ENCODE measurements around the gene RPS16. TPM values are rescaled to one million over a fixed set of nuclear protein-coding genes. Genes with fewer than 3 reads are reported as not detected.

The RPS16 gene
- total and polyA plus RNA-seq, 9 of the 15 experiments (the other 6 are each of a cell fraction or from before 2014, with no cell fraction given) = 82.6 to 3,671 (median 2,204) TPM

DNA sequence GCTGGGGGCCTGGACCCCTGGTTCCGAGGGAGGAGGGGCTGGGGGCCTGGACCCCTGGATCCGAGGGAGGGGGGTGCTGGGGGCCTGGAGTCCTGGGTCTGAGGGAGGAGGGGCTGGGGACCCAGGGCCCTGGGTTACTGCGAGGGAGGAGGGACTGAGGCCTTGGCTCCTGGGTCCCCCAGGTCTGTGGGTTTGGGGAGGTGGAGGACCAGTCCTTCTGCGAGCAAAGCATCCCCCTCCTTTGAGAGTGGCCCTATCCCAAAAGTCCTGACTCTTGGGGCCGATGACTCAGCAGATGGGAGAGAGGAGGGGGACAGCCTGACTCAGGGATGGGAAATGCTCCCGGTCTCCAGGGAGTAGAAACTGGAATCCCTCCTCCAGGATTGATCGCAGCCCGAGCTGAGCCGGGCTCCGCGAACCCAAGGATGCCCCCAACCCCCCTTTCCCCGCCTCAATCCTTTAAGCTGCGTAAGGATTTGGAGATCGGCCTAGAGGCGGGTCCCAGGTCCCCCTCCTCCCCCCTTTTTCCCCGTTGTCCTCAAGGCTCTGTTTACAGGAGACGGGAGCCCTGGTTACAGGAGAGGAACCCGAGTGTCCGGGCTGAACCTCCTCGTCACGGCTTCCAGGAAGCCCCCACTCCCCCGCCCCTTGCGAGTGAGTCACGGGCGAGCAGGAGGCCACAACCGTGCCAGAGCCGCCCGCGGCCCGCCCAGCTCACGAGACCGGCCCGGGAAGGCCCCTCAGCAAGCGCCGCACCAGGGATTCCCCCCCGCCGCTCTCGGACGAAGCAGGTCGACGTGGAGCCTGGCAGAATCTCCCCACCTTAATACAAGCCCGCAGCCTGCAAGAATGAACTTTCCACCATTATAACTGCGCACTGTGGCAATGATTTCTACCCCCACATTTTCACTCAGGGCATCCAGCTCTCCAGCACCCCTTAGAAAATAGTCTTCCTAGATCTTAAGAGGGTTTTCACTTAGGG, 32.1 kb downstream of the RPS16 start (continued):
- TF ChIP-seq ATF7 (IDR thresholded peaks at IDR 0.05) (peak; percentile 83), NR3C1 (CRISPR knock-in tag; IDR thresholded peaks at IDR 0.05) (no peak), CC2D1A (IDR thresholded peaks at IDR 0.05) (0 out of 2 replicates have a peak, but pooled peaks have one; percentile 42), CXXC5 (CRISPR knock-in tag; IDR thresholded peaks at IDR 0.05) (peak; percentile 91), MAFG (tag; conservative IDR thresholded peaks at IDR 0.05) (peak; percentile 88), ILF3 (IDR thresholded peaks at IDR 0.05; ENCODE audit: borderline replicate concordance) (no peak), ZNF699 (CRISPR knock-in tag; IDR thresholded peaks at IDR 0.05; ENCODE audit: insufficient replicate concordance) (no peak), ETV1 (tag; conservative IDR thresholded peaks at IDR 0.05; ENCODE audit: low read depth) (0 out of 2 replicates have a peak, but pooled peaks have one; percentile 25), TFAM (CRISPR knock-in tag; conservative IDR thresholded peaks at IDR 0.05) (no peak), POLR2B (IDR thresholded peaks at IDR 0.05; ENCODE audit: low read depth, partially characterized antibody) (peak; percentile 22), ZNF232 (CRISPR knock-in tag; IDR thresholded peaks at IDR 0.05) (no peak), ELF1 (tag; IDR thresholded peaks at IDR 0.05) (peak; percentile 56; the same call in 1 of the 2 replicates), LCOR (CRISPR knock-in tag; IDR thresholded peaks at IDR 0.05) (no peak), KLF13 (tag; IDR thresholded peaks at IDR 0.05; ENCODE audit: borderline replicate concordance, low read depth) (no peak), ZNF589 (CRISPR knock-in tag; IDR thresholded peaks at IDR 0.05; ENCODE audit: low read depth) (0 out of 2 replicates have a peak, but pooled peaks have one; percentile 24), MAFK (IDR thresholded peaks at IDR 0.05; ENCODE audit: low read length) (peak; percentile 69; the same call in 1 of the 2 replicates), ATF1 (CRISPR knock-in tag; IDR thresholded peaks at IDR 0.05) (no peak), ATF1 (tag; IDR thresholded peaks at IDR 0.05) (peak; percentile 77), KDM1A (IDR thresholded peaks at IDR 0.05) (peak; percentile 40 to 51; a peak in 2 of 4 replicates), MYC (IDR thresholded peaks at IDR 0.05; ENCODE audit: low read depth, low read length) (no peak), MYC (CRISPR knock-in tag; IDR thresholded peaks at IDR 0.05; ENCODE audit: borderline replicate concordance, low read depth) (no peak), ZNF75A (CRISPR knock-in tag; IDR thresholded peaks at IDR 0.05) (no peak), SREBF1 (IDR thresholded peaks at IDR 0.05; ENCODE audit: borderline replicate concordance, low read depth, low read length) (no peak), EP400 (IDR thresholded peaks at IDR 0.05) (peak; percentile 45; the same call in 1 of the 2 replicates)
- TF ChIP-seq, protein P1, sequence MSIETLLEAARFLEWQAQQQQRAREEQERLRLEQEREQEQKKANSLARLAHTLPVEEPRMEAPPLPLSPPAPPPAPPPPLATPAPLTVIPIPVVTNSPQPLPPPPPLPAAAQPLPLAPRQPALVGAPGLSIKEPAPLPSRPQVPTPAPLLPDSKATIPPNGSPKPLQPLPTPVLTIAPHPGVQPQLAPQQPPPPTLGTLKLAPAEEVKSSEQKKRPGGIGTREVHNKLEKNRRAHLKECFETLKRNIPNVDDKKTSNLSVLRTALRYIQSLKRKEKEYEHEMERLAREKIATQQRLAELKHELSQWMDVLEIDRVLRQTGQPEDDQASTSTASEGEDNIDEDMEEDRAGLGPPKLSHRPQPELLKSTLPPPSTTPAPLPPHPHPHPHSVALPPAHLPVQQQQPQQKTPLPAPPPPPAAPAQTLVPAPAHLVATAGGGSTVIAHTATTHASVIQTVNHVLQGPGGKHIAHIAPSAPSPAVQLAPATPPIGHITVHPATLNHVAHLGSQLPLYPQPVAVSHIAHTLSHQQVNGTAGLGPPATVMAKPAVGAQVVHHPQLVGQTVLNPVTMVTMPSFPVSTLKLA (conservative IDR thresholded peaks at IDR 0.05) = peak; percentile 29 to 71
- TF ChIP-seq, protein P2, sequence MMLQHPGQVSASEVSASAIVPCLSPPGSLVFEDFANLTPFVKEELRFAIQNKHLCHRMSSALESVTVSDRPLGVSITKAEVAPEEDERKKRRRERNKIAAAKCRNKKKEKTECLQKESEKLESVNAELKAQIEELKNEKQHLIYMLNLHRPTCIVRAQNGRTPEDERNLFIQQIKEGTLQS (IDR thresholded peaks at IDR 0.05) = peak; percentile 91
- TF ChIP-seq, protein P2 (CRISPR knock-in tag; conservative IDR thresholded peaks at IDR 0.05) = peak; percentile 94

Measured in K562 (cell line).